GM12874 (cell line): Measurements from ENCODE around the gene TP53I11.

ENCODE experiments used
- CTCF ChIP-seq: IDR thresholded peaks from 2 replicates; pipeline ENCODE4 v1.5.1; 2011; ENCODE audit warnings: low read depth, mild to moderate bottlenecking, control low read depth, low read length, moderate library complexity; ENCODE audit not compliant: insufficient read depth

Gene TP53I11

GRCh38 chr11:44947114-44947513 lies 3.6 kb downstream of the TP53I11 start:
- TF ChIP-seq CTCF, result no peak

GRCh38 chr11:44946263-44946662 lies 4.4 kb downstream of the TP53I11 start:
- no peak for TF ChIP-seq CTCF

- TF ChIP-seq CTCF, result no peak
These were observed 5.0 kb downstream of the TP53I11 start for GRCh38 chr11:44945666-44946065.

GRCh38 chr11:44944853-44945235 lies 5.8 kb downstream of the TP53I11 start:
- TF ChIP-seq CTCF, result no peak

- no peak for TF ChIP-seq CTCF
These were observed 6.4 kb downstream of the TP53I11 start for GRCh38 chr11:44944181-44944852.

- no peak for TF ChIP-seq CTCF
These were observed 7.0 kb downstream of the TP53I11 start for GRCh38 chr11:44943696-44944095.

- TF ChIP-seq CTCF, result no peak
These were observed 7.6 kb downstream of the TP53I11 start for GRCh38 chr11:44943118-44943517.
